Keratinocyte (primary cell): Measurements from ENCODE around the gene DGKA. TPM values are rescaled to one million over a fixed set of nuclear protein-coding genes. Genes with fewer than 3 reads are reported as not detected.

Experiments
- DNase-seq: peaks from one replicate; pipeline ENCODE4 v3.0.0-alpha.2; 2011; ENCODE audit warnings: low read depth, missing footprints, low spot score
- FAIRE-seq: peaks from 2 replicates; lab custom pipeline; 2011; peaks lifted over from hg19 to GRCh38; lab: Jason Lieb, UNC
- H2AFZ ChIP-seq: 2 replicates; pipeline ENCODE4 v1.6.0; 2012; ENCODE audit warnings: low read length, control low read depth, inconsistent platforms; ENCODE audit not compliant: control insufficient read depth
- H3K27ac ChIP-seq: 2 replicates; pipeline ENCODE4 v1.5.1; 2011; ENCODE audit warnings: low read length; ENCODE audit not compliant: control insufficient read depth, insufficient read depth
- H3K27me3 ChIP-seq: 3 replicates; pipeline ENCODE4 v1.6.0; 2011; ENCODE audit warnings: low read length; ENCODE audit not compliant: control insufficient read depth, insufficient read depth; ENCODE audit errors: extremely low read depth
- H3K36me3 ChIP-seq, 2 experiments: 2 replicates in 1 of 2; 3 replicates in 1 of 2; pipeline ENCODE4 v1.5.1; 2011; ENCODE audit warnings: low read length in 2 of 2, mild to moderate bottlenecking in 1 of 2; ENCODE audit not compliant: control insufficient read depth in 2 of 2, insufficient read depth in 2 of 2; ENCODE audit errors: extremely low read depth in 1 of 2
- H3K4me1 ChIP-seq: 3 replicates; pipeline ENCODE4 v1.5.1; 2011; ENCODE audit warnings: low read length; ENCODE audit not compliant: control insufficient read depth, insufficient read depth; ENCODE audit errors: extremely low read depth
- H3K4me2 ChIP-seq: 3 replicates; pipeline ENCODE4 v1.6.0; 2011; ENCODE audit warnings: low read depth, low read length; ENCODE audit not compliant: control insufficient read depth, insufficient read depth; ENCODE audit errors: extremely low read depth
- H3K4me3 ChIP-seq, 3 experiments: fragments of 200-600 bp in 1 of 3; sonication (generic) in 1 of 3; 2 replicates in 2 of 3; 3 replicates in 1 of 3; pipeline ENCODE4 v1.5.1; 2011 to 2016; ENCODE audit warnings: low read length in 3 of 3, mild to moderate bottlenecking in 3 of 3, control low read depth in 2 of 3, inconsistent platforms in 1 of 3, low read depth in 1 of 3, mixed read lengths in 1 of 3, mixed run types in 1 of 3, moderate library complexity in 1 of 3; ENCODE audit not compliant: control insufficient read depth in 2 of 3, insufficient read depth in 2 of 3; ENCODE audit errors: extremely low read depth in 1 of 3
- H3K79me2 ChIP-seq: 2 replicates; pipeline ENCODE4 v1.6.0; 2012; ENCODE audit warnings: low read length; ENCODE audit not compliant: control insufficient read depth, insufficient read depth
- H3K9ac ChIP-seq: 3 replicates; pipeline ENCODE4 v1.6.0; 2011; ENCODE audit warnings: low read length; ENCODE audit not compliant: control insufficient read depth, insufficient read depth; ENCODE audit errors: extremely low read depth
- H3K9me1 ChIP-seq: 3 replicates; pipeline ENCODE4 v1.6.0; 2011; ENCODE audit warnings: low read length; ENCODE audit not compliant: control insufficient read depth, insufficient read depth; ENCODE audit errors: extremely low read depth
- H3K9me3 ChIP-seq: 2 replicates; pipeline ENCODE4 v1.5.1; 2012; ENCODE audit warnings: low read depth, low read length; ENCODE audit not compliant: control insufficient read depth
- H4K20me1 ChIP-seq: 3 replicates; pipeline ENCODE4 v1.6.0; 2011; ENCODE audit warnings: low read length; ENCODE audit not compliant: control insufficient read depth, insufficient read depth; ENCODE audit errors: extremely low read depth
- CTCF ChIP-seq, 3 experiments: IDR thresholded peaks in 1 of 3; conservative IDR thresholded peaks in 1 of 3; optimal IDR thresholded peaks in 1 of 3; 2 replicates in 2 of 3; 3 replicates in 1 of 3; pipeline versions ENCODE3 to v1.5.1; 2011; ENCODE audit warnings: low read length in 3 of 3, mild to moderate bottlenecking in 3 of 3, moderate library complexity in 2 of 3, control low read depth in 1 of 3, inconsistent platforms in 1 of 3; ENCODE audit not compliant: insufficient read depth in 2 of 3; ENCODE audit errors: extremely low read depth in 1 of 3
- EZH2 ChIP-seq: IDR thresholded peaks from one replicate; pipeline ENCODE4 v1.6.1; 2012; ENCODE audit warnings: inconsistent platforms, mild to moderate bottlenecking, low read length, moderate library complexity
- dilution Hi-C: fragments of 300-500 bp; cut with MboI; formaldehyde crosslinking; loops from one replicate; pipeline ENCODE4 v1.7.0; 2020; ENCODE audit warnings: low sequenced_read_pairs; ENCODE audit not compliant: extremely low pct_ligation_motif_present
- polyA plus RNA-seq, 5 experiments: library from polyadenylated mRNA; depleted of rRNA in 3 of 5; stranded (reverse) in 3 of 5; stranded (forward) in 1 of 5; unstranded in 1 of 5; fragments of >200 nt; gene quantifications; 1 replicate in 1 of 5; 2 replicates in 3 of 5; 3 replicates in 1 of 5; pipeline versions ENCODE4 v1.2.1 to v1.2.3, GENCODE V29; 2011 to 2012; ENCODE audit warnings: missing spikeins in 2 of 5, low read depth in 1 of 5, low replicate concordance in 1 of 5

DGKA gene
- polyA plus RNA-seq, 1 donor (not counting 4 experiments of a cell fraction or from before 2014, with no cell fraction given) = 174 TPM

GRCh38 chr12:55934773-55935172 is 3.8 kb downstream of the DGKA start:
- H2AFZ ChIP-seq = no peak overlapping the region
- no peaks in the 10 kb centered on the region for H3K9me3 ChIP-seq
- H3K4me1 ChIP-seq = peaks cover 72% of the 10 kb centered on the region
- H3K9me1 ChIP-seq = no peaks in the 10 kb centered on the region
- no peak for TF ChIP-seq EZH2
- no peak for TF ChIP-seq CTCF (optimal IDR thresholded peaks at IDR 0.05 in 1 of 3, IDR thresholded peaks at IDR 0.05 in 1 of 3, conservative IDR thresholded peaks at IDR 0.05 in 1 of 3; ENCODE audit: extremely low read depth in 1 of 3, insufficient read depth in 2 of 3, low read length in 3 of 3)
- no peak for DNase-seq
- dilution Hi-C loops = no loop called here
- FAIRE-seq = no peak
- peak overlapping the region; percentile 2 for H3K9ac ChIP-seq
- H3K27me3 ChIP-seq = no peaks in the 10 kb centered on the region
- H3K27ac ChIP-seq = peak overlapping the region; percentile 97
- peak overlapping the region in 2 of 3 experiments; percentile 4 to 28 for H3K4me3 ChIP-seq
- peaks cover 14 to 45% of the 10 kb centered on the region in 2 experiments for H3K36me3 ChIP-seq
- peak overlapping the region; percentile 94 for H3K4me2 ChIP-seq
- H3K79me2 ChIP-seq = peaks cover 40% of the 10 kb centered on the region
- H4K20me1 ChIP-seq = no peaks in the 10 kb centered on the region

GRCh38 chr12:55935738-55936151 is 4.8 kb downstream of the DGKA start:
- no peak for FAIRE-seq
- Histone ChIP-seq H4K20me1 (no peaks in the 10 kb centered on the region), H3K9me3 (no peaks in the 10 kb centered on the region), H3K79me2 (peaks cover 48% of the 10 kb centered on the region), H3K4me3 (peak overlapping the region; percentile 2 to 38 (median 34)), H3K27ac (peak overlapping the region; percentile 97), H3K36me3 (peaks cover 19 to 55% of the 10 kb centered on the region in 2 experiments), H2AFZ (no peak overlapping the region), H3K4me1 (peaks cover 74% of the 10 kb centered on the region), H3K9ac (peak overlapping the region; percentile 56), H3K9me1 (no peaks in the 10 kb centered on the region), H3K4me2 (peak overlapping the region; percentile 94), H3K27me3 (no peaks in the 10 kb centered on the region)
- TF ChIP-seq CTCF (optimal IDR thresholded peaks at IDR 0.05 in 1 of 3, IDR thresholded peaks at IDR 0.05 in 1 of 3, conservative IDR thresholded peaks at IDR 0.05 in 1 of 3; ENCODE audit: extremely low read depth in 1 of 3, insufficient read depth in 2 of 3, low read length in 3 of 3) = no peak
- TF ChIP-seq EZH2 = no peak
- dilution Hi-C loops = no loop called here
- no peak for DNase-seq
